Spleen (tissue), 11 donors: ENCODE results near the gene TTLL12. TPM values are rescaled to one million over a fixed set of nuclear protein-coding genes. Genes with fewer than 3 reads are reported as not detected.

Experiments used
- DNase-seq: peaks from one replicate; pipeline ENCODE4 v3.0.0-alpha.2; 2020
- H3K27ac ChIP-seq, 8 donors: fragments of 200-600 bp; sonication (generic) in 7 of 8; 1 replicate in 4 of 8; 2 replicates in 4 of 8; pipeline versions ENCODE4 v1.5.0 to v1.8.0; 2016 to 2021; ENCODE audit warnings: inconsistent platforms in 4 of 8, mild to moderate bottlenecking in 4 of 8, moderate library complexity in 1 of 8
- H3K27me3 ChIP-seq, 7 donors: fragments of 200-600 bp; sonication (generic) in 6 of 7; replicated peaks in 1 of 7; 1 replicate in 4 of 7; 2 replicates in 3 of 7; pipeline versions ENCODE4 v1.5.0 to v1.8.0; 2016 to 2021; ENCODE audit warnings: inconsistent platforms in 3 of 7, mild to moderate bottlenecking in 1 of 7
- H3K36me3 ChIP-seq, 6 donors: fragments of 200-600 bp; sonication (generic) in 5 of 6; 1 replicate in 4 of 6; 2 replicates in 2 of 6; pipeline versions ENCODE4 v1.5.0 to v1.8.0; 2016 to 2021; ENCODE audit warnings: inconsistent platforms in 2 of 6
- H3K4me1 ChIP-seq, 6 donors: fragments of 200-600 bp; sonication (generic) in 5 of 6; 1 replicate in 3 of 6; 2 replicates in 3 of 6; pipeline versions ENCODE4 v1.5.0 to v1.8.0; 2016 to 2021; ENCODE audit warnings: inconsistent platforms in 3 of 6
- H3K4me3 ChIP-seq, 8 donors: fragments of 200-600 bp; sonication (generic) in 7 of 8; 1 replicate in 4 of 8; 2 replicates in 4 of 8; pipeline versions ENCODE4 v1.5.0 to v1.8.0; 2016 to 2021; ENCODE audit warnings: inconsistent platforms in 4 of 8, mild to moderate bottlenecking in 4 of 8, moderate library complexity in 2 of 8
- H3K9me3 ChIP-seq, 8 donors: fragments of 200-600 bp; sonication (generic) in 7 of 8; 1 replicate in 4 of 8; 2 replicates in 4 of 8; pipeline versions ENCODE4 v1.5.0 to v1.8.0; 2016 to 2021; ENCODE audit warnings: inconsistent platforms in 4 of 8
- CTCF ChIP-seq, 11 experiments: fragments of 200-600 bp in 7 of 11; fragments of 450-650 bp in 4 of 11; sonication (generic) in 4 of 11; IDR thresholded peaks in 8 of 11; conservative IDR thresholded peaks in 3 of 11; 1 replicate in 7 of 11; 2 replicates in 4 of 11; pipeline versions ENCODE4 v1.4.0 to v1.8.0; 2016 to 2021; ENCODE audit warnings: antibody characterized with exemption in 11 of 11, inconsistent platforms in 4 of 11, mild to moderate bottlenecking in 1 of 11
- POLR2A ChIP-seq, 3 donors: fragments of 450-650 bp; IDR thresholded peaks; one replicate each; pipeline ENCODE4 v1.5.1; 2017; ENCODE audit warnings: antibody characterized with exemption in 3 of 3, mild to moderate bottlenecking in 1 of 3
- POLR2AphosphoS5 ChIP-seq, 3 donors: sonication (generic); formaldehyde crosslinking; IDR thresholded peaks; one replicate each; pipeline ENCODE4 v1.5.1; 2017; ENCODE audit warnings: antibody characterized with exemption in 3 of 3
- WGBS, 5 donors: extraction: QIAGEN DNeasy Blood & Tissue Kit in 3 of 5; methylation state at CpG; one replicate each; pipeline versions ENCODE4 v1.1.5 to v1.1.7; 2013 to 2018; 5-methylcytosine and 5-hydroxymethylcytosine counted together
- intact Hi-C: fragments of 100-400 bp; cut with DNase I; formaldehyde crosslinking; loops from one replicate; pipeline ENCODE4 v1.15.0; 2023; ENCODE audit warnings: low total_unique reads
- polyA plus RNA-seq, 3 donors: library from polyadenylated mRNA; stranded (reverse); fragments of 200-250 nt; gene quantifications; one replicate each; pipeline ENCODE4 v1.2.1, GENCODE V29; 2013
- total RNA-seq, 7 donors: library from RNA; depleted of rRNA in 3 of 7; stranded (reverse); fragments of >200 nt in 3 of 7; fragmentation: NEBNext Ultra II Directional in 4 of 7; extraction: Animal tissue kit (Norgen Biotek cat#: 25700) in 4 of 7; gene quantifications; one replicate each; pipeline versions ENCODE4 v1.1.0 to v1.2.1, GENCODE V29; 2016 to 2021
- donor health status: healthy with polysubstance abuse.
- donor health status: DM: no; HTN: no; CAD: no; lungs with moderate emphysema.
- donor health status: DM: no; HTN: no; CAD: no.
- donor health status: Bipolar disorder and iron deficiency.
- donor health status: healthy.
- donor health status: DM: no; HTN: no; CAD: no.
- donor health status: DM: yes; HTN: yes; CAD: no.

The TTLL12 gene
- total and polyA plus RNA-seq, 10 donors, result 8.7 to 21.6 (median 18.2) TPM

DNA sequence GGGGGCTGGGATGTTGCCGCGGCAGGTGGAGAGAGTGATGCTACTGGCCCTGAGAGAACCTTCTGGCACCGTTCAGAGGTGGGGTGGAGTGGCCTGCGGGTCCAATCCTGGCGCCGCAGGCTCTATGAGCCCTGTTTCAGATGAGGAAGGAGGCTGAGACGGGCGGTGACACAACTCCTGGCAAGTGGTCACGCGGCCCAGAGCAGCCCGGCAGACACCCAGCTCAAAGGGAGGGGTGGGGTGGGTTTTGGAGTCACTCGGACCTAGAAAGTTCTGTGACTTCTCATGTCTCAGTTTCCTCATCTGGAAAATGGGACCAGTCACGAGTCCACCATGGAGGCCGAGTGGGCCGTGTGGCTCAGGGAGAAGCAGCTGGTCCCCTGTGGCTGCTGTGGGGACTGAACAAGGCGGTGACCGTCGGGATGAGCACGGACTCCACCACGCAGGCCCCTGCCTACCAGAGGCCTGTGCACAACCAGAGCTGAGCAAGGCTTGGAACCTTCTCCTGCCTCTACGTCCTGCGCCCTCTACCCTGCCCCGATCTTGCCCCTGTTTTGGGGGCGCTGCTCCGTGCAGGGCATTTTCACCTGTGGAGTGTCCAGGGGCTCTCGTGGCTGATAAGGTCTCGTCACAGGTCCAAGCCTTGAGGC, 31.9 kb downstream of the TTLL12 start:
- Histone ChIP-seq H3K27me3 (peaks cover 0 to 10% (median 0%) of the 10 kb centered on the region in 7 donors), H3K4me3 (peak overlapping the region in 1 of 8 donors; percentile 42), H3K36me3 (peaks cover 0 to 32% (median 0%) of the 10 kb centered on the region in 6 donors), H3K9me3 (no peaks in the 10 kb centered on the region), H3K27ac (peak overlapping the region in 5 of 8 donors; percentile 31 to 96 (median 73)), H3K4me1 (peaks cover 12 to 97% (median 64%) of the 10 kb centered on the region in 6 donors)
- TF ChIP-seq CTCF (IDR thresholded peaks at IDR 0.05 in 8 of 11, conservative IDR thresholded peaks at IDR 0.05 in 3 of 11), result no peak
- peak in 1 of 3 donors; percentile 53 for TF ChIP-seq POLR2AphosphoS5 (IDR thresholded peaks at IDR 0.05)
- no peak for TF ChIP-seq POLR2A (IDR thresholded peaks at IDR 0.05)
- intact Hi-C loops, result no loop called here
- DNase-seq, result peak; percentile 90
- 66 to 89% (median 79%) methylated on average over 20 to 27 of the region's 27 CpGs for WGBS, 5 donors

DNA sequence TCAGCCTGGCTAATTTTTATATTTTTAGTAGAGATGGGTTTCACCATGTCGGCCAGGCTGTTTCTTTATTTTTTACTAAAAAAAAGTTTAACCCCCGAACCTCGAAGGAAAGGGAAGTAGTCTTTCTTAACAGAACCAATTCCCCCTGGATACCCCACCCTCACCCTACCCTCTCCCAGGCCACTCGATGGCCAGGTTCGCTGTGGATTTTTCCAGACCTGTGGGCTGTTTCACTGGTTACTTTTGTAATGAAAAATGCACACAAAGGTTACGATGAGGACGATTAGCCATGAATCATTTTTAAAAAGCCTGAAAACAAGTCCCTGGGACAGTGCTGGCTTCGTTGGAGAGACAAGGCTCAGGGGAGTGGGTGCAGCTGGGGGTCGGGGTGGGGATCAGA, 33.0 kb downstream of the TTLL12 start:
- H3K4me1 ChIP-seq, result peaks cover 12 to 93% (median 61%) of the 10 kb centered on the region in 6 donors
- no peaks in the 10 kb centered on the region for H3K9me3 ChIP-seq
- peaks cover 0 to 21% (median 0%) of the 10 kb centered on the region in 6 donors for H3K36me3 ChIP-seq
- whole genome bisulfite sequencing, 5 donors, result 49 to 63% (median 50%) methylated on average over 9 of the region's 9 CpGs
- peak overlapping the region in 5 of 8 donors; percentile 6 to 96 (median 73) for H3K27ac ChIP-seq
- peak overlapping the region in 2 of 8 donors; percentile 10 to 32 for H3K4me3 ChIP-seq
- TF ChIP-seq POLR2A (IDR thresholded peaks at IDR 0.05), result no peak
- TF ChIP-seq POLR2AphosphoS5 (IDR thresholded peaks at IDR 0.05), result no peak
- TF ChIP-seq CTCF (IDR thresholded peaks at IDR 0.05 in 8 of 11, conservative IDR thresholded peaks at IDR 0.05 in 3 of 11), result no peak
- DNase-seq, result no peak
- intact Hi-C loops, result no loop called here
- peaks cover 0 to 10% (median 0%) of the 10 kb centered on the region in 7 donors for H3K27me3 ChIP-seq

GRCh38 chr22:43152357-43153071, 34.4 kb downstream of the TTLL12 start:
- Histone ChIP-seq H3K27ac (peak overlapping the region; percentile 65 to 96 (median 93)), H3K4me1 (peaks cover 12 to 94% (median 68%) of the 10 kb centered on the region in 6 donors)
- 3 to 12% (median 9%) methylated on average over 11 to 22 of the region's 22 CpGs for WGBS, 5 donors

DNA sequence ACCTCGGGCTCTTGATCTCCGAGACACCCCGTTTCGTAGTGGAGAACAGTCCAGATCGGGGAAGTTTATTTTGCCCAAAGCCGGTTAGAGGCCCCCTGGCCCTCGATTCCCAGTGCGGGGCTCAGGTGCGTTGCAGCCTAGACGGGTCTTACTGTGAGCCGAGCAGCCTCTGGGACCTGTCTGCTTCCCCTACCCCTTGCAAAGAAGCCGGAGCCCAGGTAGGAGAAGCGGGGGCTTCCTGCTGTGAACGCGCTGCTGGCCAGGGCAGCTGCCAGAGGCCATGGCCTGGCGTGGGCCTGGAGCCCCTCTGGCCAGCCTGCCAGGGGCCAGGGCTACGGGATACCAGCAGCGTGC, 35.0 kb downstream of the TTLL12 start:
- Histone ChIP-seq H3K9me3 (no peaks in the 10 kb centered on the region), H3K27ac (peak overlapping the region; percentile 65 to 96 (median 93)), H3K4me3 (peak overlapping the region; percentile 71 to 98 (median 92)), H3K4me1 (peaks cover 12 to 94% (median 71%) of the 10 kb centered on the region in 6 donors), H3K36me3 (peaks cover 0 to 18% (median 0%) of the 10 kb centered on the region in 6 donors), H3K27me3 (peaks cover 0 to 10% (median 0%) of the 10 kb centered on the region in 7 donors)
- intact Hi-C loops, result no loop called here
- no peak for TF ChIP-seq CTCF (IDR thresholded peaks at IDR 0.05 in 8 of 11, conservative IDR thresholded peaks at IDR 0.05 in 3 of 11)
- no peak for TF ChIP-seq POLR2AphosphoS5 (IDR thresholded peaks at IDR 0.05)
- no peak for TF ChIP-seq POLR2A (IDR thresholded peaks at IDR 0.05)
- 1 to 8% (median 7%) methylated on average over 13 to 18 of the region's 18 CpGs for WGBS, 5 donors
- no peak for DNase-seq

More at GRCh38 chr22:43152357-43153071, 34.4 kb downstream of the TTLL12 start:
- Histone ChIP-seq H3K36me3 (peaks cover 0 to 18% (median 0%) of the 10 kb centered on the region in 6 donors), H3K9me3 (no peaks in the 10 kb centered on the region), H3K4me3 (peak overlapping the region; percentile 71 to 98 (median 92)), H3K27me3 (peaks cover 0 to 10% (median 0%) of the 10 kb centered on the region in 7 donors)
- intact Hi-C loops, result no loop called here
- peak; percentile 96 for DNase-seq
- TF ChIP-seq POLR2AphosphoS5 (IDR thresholded peaks at IDR 0.05), result peak; percentile 59 to 85 (median 83)
- no peak for TF ChIP-seq POLR2A (IDR thresholded peaks at IDR 0.05)
